ENCODE results near the gene ARHGEF3. TPM values are rescaled to one million over a fixed set of nuclear protein-coding genes. Genes with fewer than 3 reads are reported as not detected.

ARHGEF3 gene
- total and polyA plus RNA-seq, 2 donors (not counting 3 experiments of a cell fraction or from before 2014, with no cell fraction given), result 6.7 to 16.3 TPM

DNA sequence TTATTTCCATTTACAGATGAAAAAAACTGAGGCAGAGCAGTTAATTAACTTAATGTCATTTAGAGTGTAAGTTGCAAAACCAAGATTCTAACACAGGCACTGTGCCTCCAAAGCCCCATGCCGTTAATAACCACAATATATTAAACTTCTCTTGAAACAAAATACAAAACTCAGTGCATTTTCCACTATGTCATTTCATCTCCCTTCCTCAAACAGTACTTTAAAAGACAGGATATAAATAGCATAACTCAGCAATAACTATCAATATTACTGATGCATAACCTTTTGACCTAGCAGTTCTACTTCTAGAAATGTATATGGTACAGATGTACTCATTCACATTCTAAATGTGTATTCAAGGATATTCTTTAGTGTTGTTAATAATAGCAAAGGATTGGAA is 113.6 kb downstream of the ARHGEF3 start:
- H3K4me3 ChIP-seq (replicated peaks in 1 of 3; ENCODE audit: insufficient read depth in 1 of 3, low read depth in 1 of 3, low read length in 3 of 3), result no peak overlapping the region
- no peak for DNase-seq (ENCODE audit: low read depth, low spot score)
- H2AFZ ChIP-seq (ENCODE audit: low read depth, low read length), result no peak overlapping the region
- no peaks in the 10 kb centered on the region for H3K27me3 ChIP-seq (ENCODE audit: control insufficient read depth in 2 of 2, insufficient read depth in 2 of 2, low read length in 2 of 2)
- no peaks in the 10 kb centered on the region for H3K9me3 ChIP-seq (replicated peaks; ENCODE audit: control insufficient read depth, insufficient read depth, low read length)
- no peaks in the 10 kb centered on the region for H3K79me2 ChIP-seq (ENCODE audit: control insufficient read depth, insufficient read depth, low read length)
- no peaks in the 10 kb centered on the region for H3K9me1 ChIP-seq (replicated peaks; ENCODE audit: control insufficient read depth, extremely low read depth, insufficient read depth, low read length)
- no peaks in the 10 kb centered on the region for H4K20me1 ChIP-seq (replicated peaks; ENCODE audit: control insufficient read depth, extremely low read depth, insufficient read depth, low read length)
- no peak for TF ChIP-seq JUN (IDR thresholded peaks at IDR 0.05; ENCODE audit: borderline replicate concordance, insufficient read depth, insufficient read length, low read depth)
- no peak for TF ChIP-seq POLR2A (IDR thresholded peaks at IDR 0.05; ENCODE audit: low read depth, low read length)
- no peak for TF ChIP-seq MYC (IDR thresholded peaks at IDR 0.05; ENCODE audit: low read depth, low read length)
- no peak for TF ChIP-seq GATA2 (IDR thresholded peaks at IDR 0.05; ENCODE audit: insufficient read depth, insufficient read length, low read depth, low read length)
- no peak for TF ChIP-seq FOS (IDR thresholded peaks at IDR 0.05; ENCODE audit: borderline replicate concordance, insufficient read depth, low read length)
- TF ChIP-seq, protein P1, sequence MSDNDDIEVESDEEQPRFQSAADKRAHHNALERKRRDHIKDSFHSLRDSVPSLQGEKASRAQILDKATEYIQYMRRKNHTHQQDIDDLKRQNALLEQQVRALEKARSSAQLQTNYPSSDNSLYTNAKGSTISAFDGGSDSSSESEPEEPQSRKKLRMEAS (IDR thresholded peaks at IDR 0.05; ENCODE audit: insufficient read depth, insufficient read length), result no peak
- TF ChIP-seq EZH2 (IDR thresholded peaks at IDR 0.05; ENCODE audit: borderline replicate concordance, low read depth, low read length, severe bottlenecking), result no peak
- TF ChIP-seq POLR2AphosphoS5 (IDR thresholded peaks at IDR 0.05; ENCODE audit: insufficient read depth, low read depth, low read length), result no peak
- TF ChIP-seq, protein P2, sequence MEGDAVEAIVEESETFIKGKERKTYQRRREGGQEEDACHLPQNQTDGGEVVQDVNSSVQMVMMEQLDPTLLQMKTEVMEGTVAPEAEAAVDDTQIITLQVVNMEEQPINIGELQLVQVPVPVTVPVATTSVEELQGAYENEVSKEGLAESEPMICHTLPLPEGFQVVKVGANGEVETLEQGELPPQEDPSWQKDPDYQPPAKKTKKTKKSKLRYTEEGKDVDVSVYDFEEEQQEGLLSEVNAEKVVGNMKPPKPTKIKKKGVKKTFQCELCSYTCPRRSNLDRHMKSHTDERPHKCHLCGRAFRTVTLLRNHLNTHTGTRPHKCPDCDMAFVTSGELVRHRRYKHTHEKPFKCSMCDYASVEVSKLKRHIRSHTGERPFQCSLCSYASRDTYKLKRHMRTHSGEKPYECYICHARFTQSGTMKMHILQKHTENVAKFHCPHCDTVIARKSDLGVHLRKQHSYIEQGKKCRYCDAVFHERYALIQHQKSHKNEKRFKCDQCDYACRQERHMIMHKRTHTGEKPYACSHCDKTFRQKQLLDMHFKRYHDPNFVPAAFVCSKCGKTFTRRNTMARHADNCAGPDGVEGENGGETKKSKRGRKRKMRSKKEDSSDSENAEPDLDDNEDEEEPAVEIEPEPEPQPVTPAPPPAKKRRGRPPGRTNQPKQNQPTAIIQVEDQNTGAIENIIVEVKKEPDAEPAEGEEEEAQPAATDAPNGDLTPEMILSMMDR (IDR thresholded peaks at IDR 0.05; ENCODE audit: extremely low read depth in 1 of 2, insufficient read depth in 1 of 2, low read depth in 1 of 2, low read length in 2 of 2), result no peak
- FAIRE-seq, result no peak
- H3K36me3 ChIP-seq (ENCODE audit: control insufficient read depth in 2 of 2, extremely low read depth in 1 of 2, insufficient read depth in 2 of 2, low read length in 2 of 2), result no peaks in the 10 kb centered on the region
- BruUV-seq (replicated peaks), result no TSS peak
- dilution Hi-C loops (cut with MboI; ENCODE audit: extremely low pct_ligation_motif_present, low sequenced_read_pairs), result no loop called here
- ChIA-PET CTCF (no interaction called here), POLR2A (no interaction called here)
- H3K27ac ChIP-seq (ENCODE audit: insufficient read depth, low read depth, low read length), result no peak overlapping the region
- H3K4me2 ChIP-seq (ENCODE audit: insufficient read depth, low read length), result no peak overlapping the region
- no peak overlapping the region for H3K9ac ChIP-seq (replicated peaks; ENCODE audit: extremely low read depth, insufficient read depth, low read length)
- H3K4me1 ChIP-seq (ENCODE audit: control insufficient read depth, extremely low read depth, insufficient read depth, low read length), result no peaks in the 10 kb centered on the region
- intact Hi-C loops (cut with micrococcal nuclease), result no loop called here

Measured in endothelial cell of umbilical vein (primary cell).